GM12875 (cell line): Measurements from ENCODE around the gene FBXL12.

Source experiments
- H3K4me3 ChIP-seq: one replicate; pipeline ENCODE4 v1.5.1; 2011; ENCODE audit warnings: low read depth, low read length, control low read depth
- TF ChIP-seq, protein P1 (sequence below): IDR thresholded peaks from 2 replicates; pipeline ENCODE4 v1.5.1; 2011; ENCODE audit warnings: low read depth, mild to moderate bottlenecking, control low read depth, inconsistent platforms, low read length, moderate library complexity, borderline replicate concordance; ENCODE audit not compliant: insufficient read depth

FBXL12 gene

DNA sequence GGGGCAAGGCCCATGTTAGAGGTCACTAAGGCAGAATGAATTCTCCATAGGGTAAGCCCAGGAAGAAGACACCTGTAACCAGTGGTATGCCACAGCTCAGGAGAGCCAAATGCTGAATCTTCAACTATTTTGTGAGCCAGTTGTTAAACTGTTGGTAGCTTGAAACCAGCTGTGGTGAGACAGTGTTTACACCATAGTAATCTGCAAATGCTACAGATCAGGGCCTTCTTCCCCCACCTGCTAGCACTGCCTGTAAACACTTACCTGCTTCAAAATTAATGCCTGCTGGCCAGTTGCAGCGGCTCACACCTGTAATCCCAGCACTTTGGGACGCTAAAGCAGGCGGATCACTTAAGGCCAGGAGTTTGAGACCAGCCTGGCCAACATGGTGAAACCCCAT, 12.1 kb downstream of the FBXL12 start:
- TF ChIP-seq, protein P1, sequence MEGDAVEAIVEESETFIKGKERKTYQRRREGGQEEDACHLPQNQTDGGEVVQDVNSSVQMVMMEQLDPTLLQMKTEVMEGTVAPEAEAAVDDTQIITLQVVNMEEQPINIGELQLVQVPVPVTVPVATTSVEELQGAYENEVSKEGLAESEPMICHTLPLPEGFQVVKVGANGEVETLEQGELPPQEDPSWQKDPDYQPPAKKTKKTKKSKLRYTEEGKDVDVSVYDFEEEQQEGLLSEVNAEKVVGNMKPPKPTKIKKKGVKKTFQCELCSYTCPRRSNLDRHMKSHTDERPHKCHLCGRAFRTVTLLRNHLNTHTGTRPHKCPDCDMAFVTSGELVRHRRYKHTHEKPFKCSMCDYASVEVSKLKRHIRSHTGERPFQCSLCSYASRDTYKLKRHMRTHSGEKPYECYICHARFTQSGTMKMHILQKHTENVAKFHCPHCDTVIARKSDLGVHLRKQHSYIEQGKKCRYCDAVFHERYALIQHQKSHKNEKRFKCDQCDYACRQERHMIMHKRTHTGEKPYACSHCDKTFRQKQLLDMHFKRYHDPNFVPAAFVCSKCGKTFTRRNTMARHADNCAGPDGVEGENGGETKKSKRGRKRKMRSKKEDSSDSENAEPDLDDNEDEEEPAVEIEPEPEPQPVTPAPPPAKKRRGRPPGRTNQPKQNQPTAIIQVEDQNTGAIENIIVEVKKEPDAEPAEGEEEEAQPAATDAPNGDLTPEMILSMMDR: no peak
- H3K4me3 ChIP-seq: no peak overlapping the region

DNA sequence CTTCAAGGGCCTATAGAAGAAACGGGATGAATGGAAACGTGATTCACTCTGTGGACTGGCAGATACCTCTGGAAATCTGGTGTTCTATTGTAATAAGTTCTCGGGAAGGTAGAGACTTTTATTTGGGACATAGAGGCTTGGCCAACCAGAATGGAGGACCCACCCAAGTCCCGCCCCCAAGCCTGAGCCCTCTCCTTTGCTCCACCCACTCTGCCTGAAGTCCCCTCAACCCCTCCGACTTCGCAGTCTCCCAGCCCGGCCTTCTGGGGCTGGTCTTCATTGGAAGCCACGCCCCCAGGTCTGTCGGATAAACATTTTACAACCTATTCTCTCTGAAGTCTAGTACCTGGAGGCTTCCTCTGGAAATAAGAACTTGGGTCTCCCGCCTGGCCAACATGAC, 16.9 kb downstream of the FBXL12 start:
- TF ChIP-seq, protein P1: no peak

DNA sequence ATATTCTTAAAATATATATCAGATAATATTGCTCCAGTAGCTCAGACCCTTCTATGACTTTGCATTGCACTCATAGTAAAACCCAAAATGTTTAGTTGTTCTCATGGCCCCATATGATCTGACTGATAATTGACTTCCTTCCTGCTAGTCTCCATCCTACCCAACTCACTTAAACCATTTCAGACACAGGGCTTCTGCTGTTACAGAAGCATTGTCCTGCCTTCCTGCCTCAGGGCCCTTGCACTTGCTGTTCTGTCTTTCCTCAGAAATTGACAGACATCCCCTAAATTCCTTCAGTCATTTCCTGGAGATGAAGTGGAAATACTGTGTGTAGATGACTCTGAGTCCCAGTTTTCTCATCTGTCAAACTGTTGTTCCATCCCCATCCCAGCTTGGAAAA, 19.7 kb downstream of the FBXL12 start:
- H3K4me3 ChIP-seq: no peak overlapping the region
- TF ChIP-seq, protein P1: no peak

More for the DNA sequence above, 16.9 kb downstream of the FBXL12 start:
- H3K4me3 ChIP-seq: no peak overlapping the region

DNA sequence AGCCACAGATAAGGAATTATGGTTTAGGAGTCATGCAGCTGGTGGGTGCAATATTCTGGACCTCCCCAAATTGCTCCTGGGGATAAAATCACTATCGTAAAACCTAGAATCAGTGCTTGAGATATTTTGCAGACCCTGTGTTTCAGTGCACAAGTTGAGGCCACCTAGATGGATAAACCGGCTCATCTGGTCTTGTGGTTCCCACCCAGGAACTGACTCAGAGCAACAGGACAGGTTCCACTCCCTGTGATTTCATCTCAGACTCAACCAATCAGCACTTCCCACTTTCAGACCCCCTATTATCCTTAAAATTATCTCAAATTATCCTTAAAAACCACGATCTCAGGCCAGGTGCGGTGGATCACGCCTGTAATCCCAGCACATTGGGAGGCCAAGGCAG, 21.0 kb downstream of the FBXL12 start:
- H3K4me3 ChIP-seq: no peak overlapping the region
- TF ChIP-seq, protein P1: no peak

DNA sequence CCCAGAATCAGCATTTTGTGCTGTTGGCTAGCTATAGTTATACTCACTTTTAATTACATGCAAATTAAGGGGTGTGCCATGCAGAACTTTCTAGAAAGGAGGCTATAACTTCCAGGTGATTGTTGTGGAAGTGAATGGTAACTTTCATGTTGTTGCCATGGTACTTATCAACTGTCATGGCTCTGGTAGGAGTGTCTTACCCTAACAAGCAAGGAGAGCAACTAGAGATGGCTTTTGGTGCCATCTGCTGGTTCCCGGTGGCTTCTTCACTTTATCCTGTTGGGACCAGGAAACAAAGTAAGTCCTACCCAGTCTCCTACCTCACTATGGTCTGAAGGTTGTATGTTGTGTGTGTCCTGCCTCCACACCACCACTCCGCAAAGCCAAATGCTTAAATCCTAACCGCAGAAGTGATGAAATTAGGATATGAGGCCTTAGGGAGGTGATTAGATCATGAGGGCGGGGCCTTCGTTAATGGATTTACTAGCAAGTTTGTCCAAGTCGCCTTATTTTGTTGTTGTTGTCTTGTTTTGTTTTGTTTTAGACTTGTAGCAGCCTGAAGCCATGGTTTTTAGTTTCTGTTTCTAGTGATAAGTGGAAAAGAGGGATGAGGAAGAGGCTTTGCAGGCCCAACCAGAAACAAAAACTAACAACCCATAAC, 22.6 kb downstream of the FBXL12 start:
- TF ChIP-seq, protein P1: peak; percentile 77

DNA sequence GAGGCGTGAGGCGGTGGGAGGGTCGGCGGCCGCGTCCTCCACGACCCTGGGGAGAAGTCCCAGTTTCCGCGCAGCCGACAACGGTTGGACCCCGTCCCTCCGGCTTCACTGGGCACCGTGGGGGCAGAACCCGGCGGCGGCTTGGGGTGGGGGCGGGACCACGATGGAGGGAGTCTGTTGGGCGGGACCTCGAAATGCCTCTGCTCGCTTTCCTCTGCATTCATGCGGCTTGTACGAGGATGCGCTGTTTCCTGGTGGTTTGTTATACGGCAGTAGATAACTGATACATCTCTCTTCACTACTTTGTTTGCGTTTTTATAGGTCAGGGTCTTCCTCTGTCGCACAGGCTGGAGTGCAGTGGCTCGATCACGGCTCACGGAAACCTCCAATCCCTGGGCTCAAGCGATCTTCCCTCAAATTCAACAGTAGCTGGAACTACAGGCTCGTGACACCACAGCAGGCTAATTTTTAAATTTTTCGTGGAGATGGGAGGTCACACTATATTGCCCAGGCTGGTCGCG, 25.7 kb downstream of the FBXL12 start:
- H3K4me3 ChIP-seq: peak overlapping the region; percentile 55
- TF ChIP-seq, protein P1: no peak

More for the DNA sequence above, 22.6 kb downstream of the FBXL12 start:
- no peak overlapping the region for H3K4me3 ChIP-seq
